22Rv1 (cell line): Measurements from ENCODE around the gene STEAP1.
"Not testable (repeated sequence)": the region's sequence is repeated elsewhere in the genome, so short reads cannot be mapped to it uniquely, and the experiment has no call there.

Experiments used
- ZFX ChIP-seq: fragments of 450-650 bp; IDR thresholded peaks from 2 replicates; pipeline ENCODE4 v1.6.1; 2017; ENCODE audit warnings: antibody characterized with exemption, borderline replicate concordance
- TF ChIP-seq, protein P1 (sequence below): fragments of 450-650 bp; IDR thresholded peaks from 2 replicates; pipeline ENCODE4 v1.5.1; 2017; ENCODE audit warnings: mild to moderate bottlenecking

DNA sequence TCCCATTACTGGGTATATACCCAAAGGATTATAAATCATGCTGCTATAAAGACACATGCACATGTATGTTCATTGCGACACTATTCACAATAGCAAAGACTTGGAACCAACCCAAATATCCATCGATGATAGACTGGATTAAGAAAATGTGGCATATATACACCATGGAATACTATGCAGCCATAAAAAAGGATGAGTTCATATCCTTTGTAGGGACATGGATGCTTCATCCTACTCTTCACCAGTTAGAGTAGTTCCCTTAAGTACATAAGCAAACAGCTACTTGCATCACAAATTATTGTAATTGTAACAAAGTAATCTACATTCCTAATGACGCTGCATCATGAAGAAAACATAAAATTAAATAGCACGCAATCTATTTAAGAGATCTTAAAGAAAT, 32.0 kb downstream of the STEAP1 start:
- TF ChIP-seq, protein P1, sequence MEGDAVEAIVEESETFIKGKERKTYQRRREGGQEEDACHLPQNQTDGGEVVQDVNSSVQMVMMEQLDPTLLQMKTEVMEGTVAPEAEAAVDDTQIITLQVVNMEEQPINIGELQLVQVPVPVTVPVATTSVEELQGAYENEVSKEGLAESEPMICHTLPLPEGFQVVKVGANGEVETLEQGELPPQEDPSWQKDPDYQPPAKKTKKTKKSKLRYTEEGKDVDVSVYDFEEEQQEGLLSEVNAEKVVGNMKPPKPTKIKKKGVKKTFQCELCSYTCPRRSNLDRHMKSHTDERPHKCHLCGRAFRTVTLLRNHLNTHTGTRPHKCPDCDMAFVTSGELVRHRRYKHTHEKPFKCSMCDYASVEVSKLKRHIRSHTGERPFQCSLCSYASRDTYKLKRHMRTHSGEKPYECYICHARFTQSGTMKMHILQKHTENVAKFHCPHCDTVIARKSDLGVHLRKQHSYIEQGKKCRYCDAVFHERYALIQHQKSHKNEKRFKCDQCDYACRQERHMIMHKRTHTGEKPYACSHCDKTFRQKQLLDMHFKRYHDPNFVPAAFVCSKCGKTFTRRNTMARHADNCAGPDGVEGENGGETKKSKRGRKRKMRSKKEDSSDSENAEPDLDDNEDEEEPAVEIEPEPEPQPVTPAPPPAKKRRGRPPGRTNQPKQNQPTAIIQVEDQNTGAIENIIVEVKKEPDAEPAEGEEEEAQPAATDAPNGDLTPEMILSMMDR: not testable (repeated sequence)
- not testable (repeated sequence) for TF ChIP-seq ZFX
